Stomach (tissue), 9 donors: ENCODE measurements around the gene RAB18. TPM values are rescaled to one million over a fixed set of nuclear protein-coding genes. Genes with fewer than 3 reads are reported as not detected.

ENCODE experiments used
- DNase-seq, 2 donors: peaks; one replicate each; pipeline versions ENCODE4 v3.0.0 to v3.0.0-alpha.2; 2013 to 2019
- H3K27ac ChIP-seq, 5 donors: fragments of 200-600 bp in 4 of 5; sonication (generic) in 4 of 5; one replicate each; pipeline ENCODE4 v1.5.1; 2013 to 2019; ENCODE audit warnings: mild to moderate bottlenecking in 1 of 5, moderate library complexity in 1 of 5
- H3K27me3 ChIP-seq, 3 donors: fragments of 200-600 bp; sonication (generic); one replicate each; pipeline ENCODE4 v1.5.1; 2017 to 2019; ENCODE audit warnings: mixed run types in 1 of 3
- H3K36me3 ChIP-seq, 4 donors: fragments of 200-600 bp; sonication (generic); 1 replicate in 3 of 4; 2 replicates in 1 of 4; pipeline ENCODE4 v1.5.1; 2016 to 2019
- H3K4me1 ChIP-seq, 4 donors: fragments of 200-600 bp; sonication (generic); one replicate each; pipeline ENCODE4 v1.5.1; 2016 to 2019
- H3K4me3 ChIP-seq, 4 donors: fragments of 200-600 bp; sonication (generic) in 3 of 4; one replicate each; pipeline ENCODE4 v1.5.1; 2016 to 2019; ENCODE audit warnings: mild to moderate bottlenecking in 1 of 4
- H3K9me3 ChIP-seq, 4 donors: fragments of 200-600 bp; sonication (generic); one replicate each; pipeline ENCODE4 v1.5.1; 2016 to 2019
- EP300 ChIP-seq: sonication (generic); formaldehyde crosslinking; IDR thresholded peaks from one replicate; pipeline ENCODE4 v1.6.1; 2017; ENCODE audit warnings: antibody characterized with exemption
- POLR2A ChIP-seq, 4 donors: fragments of 450-650 bp; IDR thresholded peaks; one replicate each; pipeline ENCODE4 v1.6.1; 2016; ENCODE audit warnings: antibody characterized with exemption in 4 of 4, control low read depth in 2 of 4, mild to moderate bottlenecking in 1 of 4, moderate library complexity in 1 of 4
- POLR2AphosphoS5 ChIP-seq, 3 donors: sonication (generic); formaldehyde crosslinking; IDR thresholded peaks; one replicate each; pipeline ENCODE4 v1.6.1; 2016; ENCODE audit warnings: antibody characterized with exemption in 3 of 3
- WGBS, 5 donors: extraction: QIAGEN DNeasy Blood & Tissue Kit in 3 of 5; methylation state at CpG; one replicate each; pipeline versions ENCODE4 v1.1.5 to v1.1.7; 2013 to 2018; 5-methylcytosine and 5-hydroxymethylcytosine counted together
- intact Hi-C: fragments of 100-400 bp; cut with DNase I; formaldehyde crosslinking; loops from one replicate; pipeline ENCODE4 v1.15.1; 2023; ENCODE audit warnings: low total_unique reads
- polyA plus RNA-seq, 3 donors: library from polyadenylated mRNA; stranded (reverse); fragments of 200-250 nt; gene quantifications; one replicate each; pipeline ENCODE4 v1.2.3, GENCODE V29; 2013
- total RNA-seq, 5 donors: library from RNA; depleted of rRNA; stranded (reverse); fragments of >200 nt; gene quantifications; one replicate each; pipeline versions ENCODE4 v1.1.0 to v1.2.3, GENCODE V29; 2014 to 2016
- TF ChIP-seq, protein P1 (sequence below), 7 experiments: fragments of 450-650 bp in 4 of 7; fragments of 200-600 bp in 3 of 7; sonication (generic) in 3 of 7; IDR thresholded peaks; one replicate each; pipeline ENCODE4 v1.5.1; 2016 to 2019; ENCODE audit warnings: antibody characterized with exemption in 7 of 7, control low read depth in 2 of 7, mild to moderate bottlenecking in 1 of 7
- donor health status: healthy with polysubstance abuse.
- donor health status: Bipolar disorder and iron deficiency.
- donor health status: healthy.

RAB18 gene
- total and polyA plus RNA-seq, 8 donors = 4.9 to 111 (median 35.1) TPM

DNA sequence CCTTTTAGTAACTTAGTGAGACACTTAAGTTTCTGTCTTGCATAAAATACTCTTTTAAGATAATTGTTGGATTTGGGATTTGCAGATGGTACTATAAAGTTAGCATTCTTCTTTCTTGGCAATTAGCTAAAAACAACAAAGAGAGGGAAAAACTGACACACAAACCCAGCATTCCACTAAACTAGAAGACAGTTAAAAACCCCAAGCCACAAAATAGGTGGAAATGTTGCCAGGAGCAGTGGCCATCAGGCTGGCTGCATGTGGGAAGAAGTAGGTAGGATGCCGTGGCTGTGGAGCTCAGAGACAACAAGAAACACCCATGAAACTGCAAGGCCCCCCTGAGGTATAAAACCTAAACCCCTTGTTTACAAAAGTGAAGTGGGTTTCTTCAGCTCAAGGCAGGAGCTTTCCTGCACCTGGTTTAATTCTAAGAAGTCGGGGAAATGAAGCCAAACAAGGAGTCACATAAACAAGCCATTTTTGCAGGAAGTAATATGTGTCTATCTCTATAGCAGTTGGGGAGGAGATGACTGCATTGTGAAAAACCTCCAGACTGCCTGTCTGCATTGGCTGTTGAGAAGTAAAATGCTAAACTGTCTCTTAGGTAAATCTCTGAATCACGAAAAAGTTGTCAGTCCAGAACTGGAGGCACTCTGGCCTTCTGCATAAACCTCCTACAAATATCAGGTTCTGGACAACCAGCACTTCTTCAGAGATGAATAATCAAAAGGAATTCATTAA lies 9.5 kb downstream of the RAB18 start:
- Histone ChIP-seq H3K36me3 (peaks cover 7 to 50% (median 45%) of the 10 kb centered on the region in 4 donors), H3K27ac (no peak overlapping the region), H3K4me3 (no peak overlapping the region), H3K4me1 (peaks cover 0 to 64% (median 22%) of the 10 kb centered on the region in 4 donors), H3K9me3 (no peaks in the 10 kb centered on the region), H3K27me3 (no peaks in the 10 kb centered on the region)
- 53 to 68% (median 58%) methylated on average over 3 of the region's 3 CpGs for WGBS, 5 donors
- DNase-seq = peak in 1 of 2 donors; percentile 12
- TF ChIP-seq EP300 (no peak), POLR2A (IDR thresholded peaks at IDR 0.05) (no peak), POLR2AphosphoS5 (IDR thresholded peaks at IDR 0.05) (no peak)
- TF ChIP-seq, protein P1, sequence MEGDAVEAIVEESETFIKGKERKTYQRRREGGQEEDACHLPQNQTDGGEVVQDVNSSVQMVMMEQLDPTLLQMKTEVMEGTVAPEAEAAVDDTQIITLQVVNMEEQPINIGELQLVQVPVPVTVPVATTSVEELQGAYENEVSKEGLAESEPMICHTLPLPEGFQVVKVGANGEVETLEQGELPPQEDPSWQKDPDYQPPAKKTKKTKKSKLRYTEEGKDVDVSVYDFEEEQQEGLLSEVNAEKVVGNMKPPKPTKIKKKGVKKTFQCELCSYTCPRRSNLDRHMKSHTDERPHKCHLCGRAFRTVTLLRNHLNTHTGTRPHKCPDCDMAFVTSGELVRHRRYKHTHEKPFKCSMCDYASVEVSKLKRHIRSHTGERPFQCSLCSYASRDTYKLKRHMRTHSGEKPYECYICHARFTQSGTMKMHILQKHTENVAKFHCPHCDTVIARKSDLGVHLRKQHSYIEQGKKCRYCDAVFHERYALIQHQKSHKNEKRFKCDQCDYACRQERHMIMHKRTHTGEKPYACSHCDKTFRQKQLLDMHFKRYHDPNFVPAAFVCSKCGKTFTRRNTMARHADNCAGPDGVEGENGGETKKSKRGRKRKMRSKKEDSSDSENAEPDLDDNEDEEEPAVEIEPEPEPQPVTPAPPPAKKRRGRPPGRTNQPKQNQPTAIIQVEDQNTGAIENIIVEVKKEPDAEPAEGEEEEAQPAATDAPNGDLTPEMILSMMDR (IDR thresholded peaks at IDR 0.05) = no peak
- intact Hi-C loops = no loop called here

DNA sequence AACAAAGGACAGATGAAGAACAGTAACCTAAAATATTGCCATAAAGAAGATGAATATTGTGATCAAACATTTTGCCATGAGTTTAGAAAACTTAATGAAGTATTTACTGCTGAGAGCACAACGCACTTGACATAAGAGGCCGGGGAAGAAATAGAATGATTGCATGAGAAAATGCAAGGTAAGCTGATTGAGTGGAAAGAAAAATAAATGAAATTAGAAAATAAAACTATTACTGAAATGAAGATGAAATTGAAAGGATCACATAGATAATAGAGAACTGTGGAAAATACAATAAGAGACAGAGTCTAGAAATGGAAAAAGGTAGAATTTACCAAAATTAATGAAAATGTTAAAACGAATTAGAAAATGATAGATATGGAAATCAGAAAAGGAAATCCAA lies 10.1 kb downstream of the RAB18 start:
- no peak for TF ChIP-seq POLR2AphosphoS5 (IDR thresholded peaks at IDR 0.05)
- no peak for TF ChIP-seq POLR2A (IDR thresholded peaks at IDR 0.05)
- TF ChIP-seq, protein P1 (IDR thresholded peaks at IDR 0.05) = no peak
- no peak for TF ChIP-seq EP300
- Histone ChIP-seq H3K4me1 (peaks cover 0 to 61% (median 22%) of the 10 kb centered on the region in 4 donors), H3K27ac (no peak overlapping the region), H3K36me3 (peaks cover 7 to 50% (median 45%) of the 10 kb centered on the region in 4 donors), H3K4me3 (no peak overlapping the region), H3K27me3 (no peaks in the 10 kb centered on the region), H3K9me3 (no peaks in the 10 kb centered on the region)
- 86 to 93% (median 88%) methylated on average over 3 of the region's 3 CpGs for WGBS, 5 donors
- DNase-seq = no peak
- intact Hi-C loops = no loop called here

DNA sequence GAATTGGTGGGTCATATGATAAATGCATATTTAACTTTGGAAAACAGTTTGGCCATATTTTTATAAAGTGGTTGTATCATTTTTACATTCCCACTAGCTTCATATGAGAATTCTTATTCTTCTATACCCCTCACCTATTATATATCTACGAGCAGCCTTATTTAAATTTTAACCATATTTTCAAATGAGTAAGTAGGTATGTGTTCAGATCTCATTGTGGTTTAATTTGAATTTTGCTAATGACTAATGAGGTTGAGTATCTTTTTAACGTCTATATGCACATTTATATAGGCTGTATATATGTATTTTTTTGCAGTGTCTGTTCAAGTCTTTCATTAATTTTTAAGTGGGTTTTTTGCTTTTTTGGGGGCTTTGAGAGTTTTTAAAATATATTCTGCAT lies 14.2 kb downstream of the RAB18 start:
- Histone ChIP-seq H3K27ac (no peak overlapping the region), H3K9me3 (no peaks in the 10 kb centered on the region), H3K27me3 (no peaks in the 10 kb centered on the region), H3K36me3 (peaks cover 0 to 17% (median 14%) of the 10 kb centered on the region in 4 donors), H3K4me1 (peaks cover 0 to 51% (median 14%) of the 10 kb centered on the region in 4 donors), H3K4me3 (no peak overlapping the region)
- 83 to 92% (median 90%) methylated on average over 2 of the region's 2 CpGs for WGBS, 5 donors
- no peak for DNase-seq
- TF ChIP-seq, protein P1 (IDR thresholded peaks at IDR 0.05) = no peak
- TF ChIP-seq POLR2AphosphoS5 (IDR thresholded peaks at IDR 0.05) = no peak
- no peak for TF ChIP-seq EP300
- TF ChIP-seq POLR2A (IDR thresholded peaks at IDR 0.05) = no peak
- intact Hi-C loops = no loop called here

DNA sequence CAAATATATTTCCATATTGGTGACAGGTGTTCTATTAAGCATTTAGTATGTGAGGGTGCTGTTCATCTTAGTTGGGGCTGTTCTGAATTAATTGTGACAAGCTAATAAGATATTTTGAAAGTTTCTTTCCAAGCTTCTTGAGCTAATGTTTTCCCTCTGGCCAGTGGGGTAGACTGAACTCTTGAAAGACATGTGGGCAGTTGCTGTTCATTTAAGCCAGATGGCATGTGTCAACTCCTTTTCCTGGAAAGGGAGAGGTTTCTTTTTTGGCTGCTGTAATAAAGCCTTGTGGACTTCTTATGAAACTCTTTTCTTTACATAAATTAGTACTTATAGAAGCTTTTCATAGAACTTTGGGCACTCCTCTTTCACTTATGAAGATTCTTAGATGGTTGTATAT lies 21.7 kb downstream of the RAB18 start:
- peaks cover 14 to 78% (median 38%) of the 10 kb centered on the region in 4 donors for H3K4me1 ChIP-seq
- H3K36me3 ChIP-seq = peaks cover 0 to 3% (median 0%) of the 10 kb centered on the region in 4 donors
- intact Hi-C loops = no loop called here
- H3K4me3 ChIP-seq = no peak overlapping the region
- peak in 1 of 2 donors; percentile 52 for DNase-seq
- TF ChIP-seq EP300 = no peak
- no peak for TF ChIP-seq POLR2A (IDR thresholded peaks at IDR 0.05)
- TF ChIP-seq, protein P1 (IDR thresholded peaks at IDR 0.05) = no peak
- TF ChIP-seq POLR2AphosphoS5 (IDR thresholded peaks at IDR 0.05) = peak in 1 of 3 donors; percentile 35
- no peaks in the 10 kb centered on the region for H3K9me3 ChIP-seq
- no peak overlapping the region for H3K27ac ChIP-seq
- H3K27me3 ChIP-seq = no peaks in the 10 kb centered on the region
